ENCODE results near the gene RNF112. TPM values are rescaled to one million over a fixed set of nuclear protein-coding genes. Genes with fewer than 3 reads are reported as not detected.

The RNF112 gene
- total and polyA plus RNA-seq, 5 experiments from 2014 or later: 0.22 to 2.2 (median 1.3) TPM; not detected in 2

DNA sequence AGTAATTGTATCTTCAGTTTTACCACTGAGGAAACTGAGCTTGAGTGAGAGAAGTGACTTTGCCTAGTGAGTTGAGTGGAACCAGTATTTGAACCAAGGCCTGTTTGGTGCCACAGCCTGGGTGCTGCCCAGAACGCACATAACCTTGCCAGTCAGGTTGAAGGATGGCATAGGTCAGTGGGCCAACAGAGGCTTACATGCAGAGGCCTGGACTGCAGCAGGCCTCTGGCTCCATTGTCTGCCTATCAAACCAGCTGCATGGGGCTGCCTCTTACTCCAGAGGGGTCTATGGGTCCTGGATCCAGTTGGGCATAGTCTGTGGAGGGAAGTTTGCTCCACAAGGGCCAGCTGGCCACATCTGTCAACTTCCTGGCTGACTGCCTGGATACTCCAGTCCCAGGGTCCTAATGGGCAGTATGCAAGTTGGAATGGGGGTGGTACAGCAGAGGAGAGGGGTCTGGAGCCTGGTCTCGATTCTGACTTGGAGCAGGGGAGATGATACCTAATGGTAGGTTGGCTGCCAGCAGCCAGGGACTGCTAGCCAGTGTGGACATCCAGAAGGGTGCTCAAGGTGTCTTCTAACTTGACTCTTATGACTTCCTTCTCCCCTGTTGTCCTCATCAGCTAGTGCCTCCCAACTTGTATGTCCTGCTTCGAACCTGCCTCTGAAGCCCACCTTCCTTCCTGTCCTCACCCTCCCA, 11.1 kb upstream of the RNF112 start:
- H3K36me3 Mint-ChIP-seq: peaks cover 0 to 2% (median 0%) of the 10 kb centered on the region in 3 donors
- H3K9me3 Mint-ChIP-seq: peaks cover 0 to 2% (median 0%) of the 10 kb centered on the region in 9 donors
- POLR2A ChIA-PET: no interaction called here
- peaks cover 3 to 21% (median 5%) of the 10 kb centered on the region in 5 donors for H3K27me3 Mint-ChIP-seq
- no peak for ATAC-seq
- no peak overlapping the region for H3K27ac Mint-ChIP-seq
- H3K4me1 Mint-ChIP-seq: peaks cover 0 to 5% (median 0%) of the 10 kb centered on the region in 4 donors
- H3K4me3 Mint-ChIP-seq: no peak overlapping the region
- no peak for DNase-seq

DNA sequence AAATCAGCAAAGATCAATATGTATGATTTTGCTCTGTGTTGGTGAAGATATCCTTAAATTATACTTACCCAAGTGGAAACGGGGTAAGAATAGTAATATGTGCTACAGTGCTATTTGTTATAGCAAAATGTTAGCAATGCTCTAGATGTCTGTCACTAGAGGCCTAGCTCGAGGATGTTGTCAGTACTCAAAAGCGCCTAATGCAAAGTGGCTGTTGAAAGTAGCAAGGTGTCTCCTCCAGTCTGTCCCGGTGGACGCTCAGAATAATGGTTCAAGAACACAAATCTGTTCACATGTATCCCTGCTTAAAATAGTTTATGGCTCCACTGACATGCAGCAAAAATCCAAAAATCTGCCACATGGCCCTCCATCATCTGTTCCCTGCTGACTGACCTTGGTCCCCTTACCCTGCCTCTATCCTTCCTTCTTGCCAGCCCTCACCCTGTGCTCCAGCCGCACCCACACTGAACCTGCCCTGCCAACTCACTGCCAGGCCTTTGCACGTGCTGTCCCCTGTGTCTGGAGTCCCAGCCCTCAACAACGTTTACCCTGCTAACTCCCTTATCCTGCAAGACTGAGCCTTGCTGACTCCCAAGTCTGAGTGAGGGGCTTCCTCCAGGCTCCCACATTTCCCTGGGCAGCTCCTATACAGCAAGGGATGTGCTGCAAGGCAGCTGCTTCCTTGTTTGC, 9.6 kb upstream of the RNF112 start:
- Mint-ChIP-seq H3K9me3 (peaks cover 0 to 2% (median 0%) of the 10 kb centered on the region in 9 donors), H3K27ac (no peak overlapping the region), H3K27me3 (peaks cover 3 to 21% (median 4%) of the 10 kb centered on the region in 5 donors), H3K4me1 (peaks cover 0 to 5% (median 0%) of the 10 kb centered on the region in 4 donors), H3K36me3 (peaks cover 0 to 2% (median 0%) of the 10 kb centered on the region in 3 donors), H3K4me3 (no peak overlapping the region)
- DNase-seq: no peak
- POLR2A ChIA-PET: no interaction called here
- ATAC-seq: no peak

DNA sequence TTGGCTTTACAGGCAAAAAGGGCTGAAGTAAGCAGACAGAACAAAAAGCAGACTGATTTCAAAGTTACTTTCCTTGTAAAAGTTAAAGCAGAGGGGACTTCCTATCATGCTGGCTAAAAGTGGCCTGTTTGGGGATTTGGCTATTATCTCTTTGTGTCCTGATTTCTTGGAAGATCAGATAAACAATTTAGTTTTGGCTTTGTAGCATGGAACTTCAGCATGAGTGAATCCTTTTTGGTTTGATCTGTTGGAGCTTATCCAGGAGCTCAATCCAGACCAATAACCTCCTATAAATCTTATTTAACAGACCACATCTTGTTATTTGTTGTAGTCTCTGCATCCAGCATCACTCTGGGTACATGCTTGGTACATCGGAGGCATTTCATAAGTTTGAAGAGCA, 8.9 kb upstream of the RNF112 start:
- no peak overlapping the region for H3K27ac Mint-ChIP-seq
- ATAC-seq (no peak), DNase-seq (no peak)
- H3K36me3 Mint-ChIP-seq: no peaks in the 10 kb centered on the region
- H3K4me3 Mint-ChIP-seq: no peak overlapping the region
- peaks cover 0 to 5% (median 0%) of the 10 kb centered on the region in 4 donors for H3K4me1 Mint-ChIP-seq
- peaks cover 2 to 21% (median 4%) of the 10 kb centered on the region in 5 donors for H3K27me3 Mint-ChIP-seq
- H3K9me3 Mint-ChIP-seq: peaks cover 0 to 2% (median 0%) of the 10 kb centered on the region in 9 donors
- POLR2A ChIA-PET: no interaction called here

DNA sequence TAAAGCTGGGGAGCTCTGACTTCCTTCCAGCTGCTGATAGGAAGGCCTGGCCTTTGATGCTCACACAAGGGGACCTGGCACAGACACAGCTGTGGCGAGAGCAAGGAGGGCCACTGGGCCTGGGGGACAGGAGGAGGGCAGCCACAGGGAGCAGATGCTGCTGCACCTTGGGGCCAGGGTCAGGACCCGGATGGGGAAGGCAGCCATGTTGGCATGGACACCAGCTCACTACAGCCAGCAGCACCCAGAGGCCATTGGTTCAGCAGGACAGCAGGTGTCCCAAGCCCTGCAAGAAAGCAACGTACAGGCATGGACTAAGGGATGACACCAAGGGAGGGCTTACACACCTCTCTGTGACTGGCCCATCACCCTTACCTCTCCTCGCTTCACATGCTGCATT, 8.0 kb upstream of the RNF112 start:
- Mint-ChIP-seq H3K36me3 (no peaks in the 10 kb centered on the region), H3K27me3 (peaks cover 2 to 21% (median 4%) of the 10 kb centered on the region in 5 donors), H3K9me3 (peaks cover 0 to 2% (median 0%) of the 10 kb centered on the region in 9 donors), H3K27ac (peak overlapping the region in 1 of 10 donors; percentile 66), H3K4me1 (peaks cover 0 to 5% (median 0%) of the 10 kb centered on the region in 4 donors), H3K4me3 (no peak overlapping the region)
- ATAC-seq (no peak), DNase-seq (no peak)
- POLR2A ChIA-PET: no interaction called here

DNA sequence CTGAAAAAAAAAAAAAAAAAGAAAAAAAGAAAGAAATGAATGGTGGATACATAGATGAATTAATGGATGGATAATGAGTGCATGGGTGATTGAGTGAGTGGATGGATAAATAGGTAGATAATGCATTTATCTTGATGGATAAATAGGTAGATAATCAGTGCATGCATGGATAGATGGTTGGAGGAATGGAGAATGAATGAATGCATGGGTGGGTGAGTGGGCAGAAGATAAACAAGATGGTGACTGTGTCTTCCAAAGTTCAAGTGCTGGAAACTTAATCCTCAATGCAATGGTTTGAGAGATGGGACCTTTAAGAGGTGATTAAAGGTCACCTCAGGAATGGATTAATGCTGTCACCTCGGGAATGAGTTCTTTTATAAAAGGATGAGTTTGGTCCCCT, 6.8 kb upstream of the RNF112 start:
- ATAC-seq: no peak
- POLR2A ChIA-PET: no interaction called here
- Mint-ChIP-seq H3K4me1 (no peaks in the 10 kb centered on the region), H3K9me3 (peaks cover 0 to 2% (median 0%) of the 10 kb centered on the region in 9 donors), H3K27me3 (peaks cover 0 to 12% (median 4%) of the 10 kb centered on the region in 5 donors), H3K27ac (no peak overlapping the region), H3K36me3 (no peaks in the 10 kb centered on the region), H3K4me3 (no peak overlapping the region)
- DNase-seq: no peak

DNA sequence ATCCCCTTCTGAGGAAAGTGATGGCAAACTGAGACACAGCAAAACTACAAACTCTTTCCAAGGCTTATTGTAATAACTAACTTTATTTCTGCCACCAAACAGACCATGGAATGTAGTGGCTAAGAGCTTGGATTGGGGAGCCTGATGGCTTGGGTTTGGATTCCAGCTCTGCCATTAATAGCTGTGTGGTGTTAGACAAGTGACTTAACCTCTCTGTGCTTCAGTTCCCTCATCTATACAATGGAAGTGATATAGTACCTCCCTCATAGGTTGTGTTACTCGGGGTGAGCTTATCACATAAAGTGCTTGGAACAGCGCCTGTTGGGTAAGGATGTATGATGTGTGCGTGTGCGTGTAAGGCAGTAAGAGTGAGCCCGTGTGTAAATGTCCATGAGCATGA, 5.9 kb upstream of the RNF112 start:
- Mint-ChIP-seq H3K36me3 (no peaks in the 10 kb centered on the region), H3K27ac (no peak overlapping the region), H3K4me3 (no peak overlapping the region), H3K27me3 (peaks cover 0 to 12% (median 4%) of the 10 kb centered on the region in 5 donors), H3K9me3 (peaks cover 0 to 2% (median 0%) of the 10 kb centered on the region in 9 donors), H3K4me1 (no peaks in the 10 kb centered on the region)
- no peak for ATAC-seq
- POLR2A ChIA-PET: no interaction called here
- DNase-seq: no peak

DNA sequence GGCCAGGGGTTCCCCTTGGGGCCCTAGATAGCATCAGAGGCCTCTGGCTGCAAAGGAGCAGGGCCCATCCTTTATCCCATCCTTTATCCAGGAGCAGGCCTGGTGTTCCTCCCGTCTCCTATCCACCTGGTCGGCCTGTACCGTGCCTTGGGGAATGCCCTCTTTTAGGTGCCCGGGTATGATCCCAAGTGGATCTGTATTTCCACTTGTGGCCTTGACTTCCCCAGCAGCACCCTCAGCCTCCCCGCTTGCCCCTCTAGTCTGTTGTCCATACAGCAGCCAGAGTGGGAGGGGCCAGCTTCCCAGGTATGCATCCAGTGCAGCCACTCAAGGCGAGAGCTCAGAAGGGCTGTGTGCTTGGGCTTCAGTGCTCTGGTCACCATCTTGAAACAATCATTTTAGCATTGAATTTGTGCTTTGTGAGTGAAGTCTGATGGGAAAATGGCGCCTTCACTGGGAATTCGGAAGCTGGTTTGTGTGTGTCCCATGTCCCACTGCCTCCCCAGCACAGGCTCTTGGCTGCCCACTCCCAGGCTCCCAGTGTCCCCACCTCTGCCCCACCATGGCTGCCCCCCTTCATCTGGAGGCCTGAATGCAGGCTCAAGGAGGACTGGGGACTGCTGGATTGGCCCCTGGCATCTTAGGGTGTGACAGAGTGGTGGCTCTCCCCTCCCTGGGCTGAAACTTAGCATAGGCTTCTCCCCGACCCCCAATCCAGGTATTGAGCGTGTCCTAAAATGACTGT, 3.3 kb upstream of the RNF112 start:
- no peak overlapping the region for H3K4me3 Mint-ChIP-seq
- H3K4me1 Mint-ChIP-seq: peaks cover 0 to 1% (median 0%) of the 10 kb centered on the region in 4 donors
- H3K27ac Mint-ChIP-seq: no peak overlapping the region
- H3K36me3 Mint-ChIP-seq: no peaks in the 10 kb centered on the region
- POLR2A ChIA-PET: interaction anchor here (0.6 kb wide), 1 partner anchor 25 kb away, joined by 3 read pairs; no protein-coding TSS in a partner anchor
- ATAC-seq (no peak), DNase-seq (no peak)
- H3K27me3 Mint-ChIP-seq: peaks cover 0 to 7% (median 3%) of the 10 kb centered on the region in 5 donors
- peaks cover 0 to 2% (median 0%) of the 10 kb centered on the region in 9 donors for H3K9me3 Mint-ChIP-seq

DNA sequence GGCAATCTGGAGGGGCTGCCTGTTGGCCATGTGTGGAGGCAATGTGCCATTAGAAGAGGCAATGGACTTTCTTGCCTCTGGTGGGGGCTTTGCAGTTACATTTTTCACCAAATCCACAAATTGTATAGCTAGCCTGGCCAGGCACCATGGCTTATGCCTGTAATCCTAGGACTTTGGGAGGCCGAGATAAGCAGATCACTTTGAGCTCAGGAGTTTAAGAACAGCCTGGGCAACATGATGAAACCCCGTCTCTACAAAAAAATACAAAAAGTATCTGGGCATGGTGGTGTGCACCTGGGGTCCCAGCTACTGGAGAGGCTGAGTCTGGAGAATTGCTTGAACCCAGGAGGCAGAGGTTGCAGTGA, 2.7 kb upstream of the RNF112 start:
- POLR2A ChIA-PET: no interaction called here

DNA sequence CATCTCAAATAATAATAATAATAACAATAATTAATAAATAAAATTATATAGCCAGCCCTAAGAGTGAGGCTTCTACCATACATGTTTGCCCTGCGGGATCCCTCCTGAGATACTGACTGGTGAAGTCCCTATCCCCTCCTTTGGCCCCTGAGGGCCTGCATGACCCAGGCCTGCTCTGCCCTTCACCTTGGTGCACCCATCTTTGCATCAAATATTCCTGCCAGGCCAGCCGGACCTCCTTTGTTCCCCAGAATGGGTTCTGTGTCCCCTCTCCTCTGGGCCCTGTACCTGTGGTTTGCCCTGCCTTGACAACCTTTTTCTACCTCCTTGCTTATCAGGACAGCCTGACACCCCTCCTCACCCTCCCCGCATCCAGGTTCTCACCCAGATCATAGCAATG, 2.0 kb upstream of the RNF112 start:
- Mint-ChIP-seq H3K27ac (peak overlapping the region in 1 of 10 donors; percentile 11), H3K36me3 (no peaks in the 10 kb centered on the region), H3K4me3 (no peak overlapping the region), H3K27me3 (peaks cover 0 to 17% (median 0%) of the 10 kb centered on the region in 5 donors), H3K4me1 (peaks cover 0 to 1% (median 0%) of the 10 kb centered on the region in 4 donors), H3K9me3 (no peaks in the 10 kb centered on the region)
- POLR2A ChIA-PET: no interaction called here
- ATAC-seq (no peak), DNase-seq (no peak)

More for the DNA sequence above, 2.7 kb upstream of the RNF112 start:
- no peak overlapping the region for H3K4me3 Mint-ChIP-seq
- H3K4me1 Mint-ChIP-seq: peaks cover 0 to 1% (median 0%) of the 10 kb centered on the region in 4 donors
- peaks cover 0 to 13% (median 3%) of the 10 kb centered on the region in 5 donors for H3K27me3 Mint-ChIP-seq
- no peaks in the 10 kb centered on the region for H3K36me3 Mint-ChIP-seq
- no peak for DNase-seq
- H3K9me3 Mint-ChIP-seq: peaks cover 0 to 2% (median 0%) of the 10 kb centered on the region in 9 donors
- no peak for ATAC-seq
- H3K27ac Mint-ChIP-seq: no peak overlapping the region

DNA sequence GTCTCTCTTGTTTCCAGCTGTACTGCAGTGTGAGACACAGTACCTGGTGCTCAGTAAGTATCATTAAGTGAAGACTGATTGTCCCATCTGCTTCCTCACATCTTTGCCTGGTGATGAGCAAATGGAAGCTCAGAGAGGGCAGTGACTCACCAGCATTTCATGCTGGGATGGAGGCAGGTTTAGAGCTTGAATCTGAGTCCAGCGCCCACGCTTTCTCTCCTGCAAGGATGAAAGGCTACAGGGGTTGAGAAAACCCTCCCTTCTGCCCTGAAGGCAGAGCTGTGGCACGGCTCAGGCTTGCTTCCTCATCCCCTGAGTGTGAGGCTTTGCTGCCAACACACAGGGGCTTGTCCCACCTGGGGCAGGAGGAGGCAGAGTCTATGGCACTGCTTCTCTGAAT, 1.5 kb upstream of the RNF112 start:
- ATAC-seq (no peak), DNase-seq (no peak)
- H3K27me3 Mint-ChIP-seq: peaks cover 0 to 18% (median 0%) of the 10 kb centered on the region in 5 donors
- no peaks in the 10 kb centered on the region for H3K9me3 Mint-ChIP-seq
- H3K4me1 Mint-ChIP-seq: peaks cover 0 to 1% (median 0%) of the 10 kb centered on the region in 4 donors
- H3K4me3 Mint-ChIP-seq: peak overlapping the region in 1 of 10 donors; percentile 13
- no peaks in the 10 kb centered on the region for H3K36me3 Mint-ChIP-seq
- POLR2A ChIA-PET: no interaction called here
- no peak overlapping the region for H3K27ac Mint-ChIP-seq

DNA sequence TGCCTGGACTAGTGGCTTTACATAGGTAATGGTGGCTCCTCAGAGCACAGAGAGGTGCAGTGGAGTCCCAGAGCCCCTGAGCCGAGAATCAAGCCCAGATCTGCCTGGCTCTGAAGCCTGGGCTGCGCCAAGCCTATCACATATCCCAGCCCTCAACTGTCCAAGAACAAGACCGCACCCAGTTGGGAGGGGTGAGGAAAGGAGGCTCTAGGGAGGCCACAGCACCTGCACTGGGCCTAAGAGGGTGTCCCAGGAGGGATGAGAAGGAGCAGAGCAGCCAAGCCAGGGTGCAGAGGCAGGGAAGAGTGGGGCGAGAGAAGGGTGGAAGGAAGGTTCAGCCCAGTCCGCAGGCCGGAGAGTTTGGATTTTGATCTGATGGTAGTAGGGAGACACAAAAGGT, 941 bp upstream of the RNF112 start:
- Mint-ChIP-seq H3K4me1 (peaks cover 0 to 1% (median 0%) of the 10 kb centered on the region in 4 donors), H3K4me3 (no peak overlapping the region), H3K27me3 (peaks cover 0 to 24% (median 0%) of the 10 kb centered on the region in 5 donors), H3K9me3 (no peaks in the 10 kb centered on the region), H3K36me3 (no peaks in the 10 kb centered on the region), H3K27ac (peak overlapping the region in 1 of 10 donors; percentile 56)
- no peak for DNase-seq
- no peak for ATAC-seq
- POLR2A ChIA-PET: no interaction called here

DNA sequence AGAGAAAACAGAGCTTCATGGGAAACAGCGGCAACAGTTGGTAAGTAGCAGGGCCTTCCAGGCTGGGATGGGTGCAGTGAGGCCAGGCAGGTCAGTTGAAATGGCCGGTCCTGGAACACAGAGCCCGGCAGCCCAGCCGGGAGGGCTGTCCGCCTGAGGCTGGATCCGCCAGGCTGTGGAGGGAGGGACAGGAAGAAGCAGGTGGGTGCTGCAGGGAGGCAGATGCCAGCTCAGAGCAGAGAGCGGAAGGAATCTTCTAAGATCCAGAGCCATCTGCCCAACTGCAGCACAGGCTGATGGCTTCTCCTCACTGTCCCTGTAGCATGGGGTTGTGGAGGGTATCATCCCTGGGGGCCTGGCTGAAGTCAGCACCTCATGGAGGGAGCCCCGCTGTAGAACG, 599 bp downstream of the RNF112 start:
- Mint-ChIP-seq H3K27ac (no peak overlapping the region), H3K36me3 (no peaks in the 10 kb centered on the region), H3K9me3 (no peaks in the 10 kb centered on the region), H3K4me1 (peaks cover 0 to 3% (median 0%) of the 10 kb centered on the region in 4 donors), H3K27me3 (peaks cover 0 to 27% (median 0%) of the 10 kb centered on the region in 5 donors), H3K4me3 (no peak overlapping the region)
- DNase-seq: no peak
- no peak for ATAC-seq
- POLR2A ChIA-PET: no interaction called here

DNA sequence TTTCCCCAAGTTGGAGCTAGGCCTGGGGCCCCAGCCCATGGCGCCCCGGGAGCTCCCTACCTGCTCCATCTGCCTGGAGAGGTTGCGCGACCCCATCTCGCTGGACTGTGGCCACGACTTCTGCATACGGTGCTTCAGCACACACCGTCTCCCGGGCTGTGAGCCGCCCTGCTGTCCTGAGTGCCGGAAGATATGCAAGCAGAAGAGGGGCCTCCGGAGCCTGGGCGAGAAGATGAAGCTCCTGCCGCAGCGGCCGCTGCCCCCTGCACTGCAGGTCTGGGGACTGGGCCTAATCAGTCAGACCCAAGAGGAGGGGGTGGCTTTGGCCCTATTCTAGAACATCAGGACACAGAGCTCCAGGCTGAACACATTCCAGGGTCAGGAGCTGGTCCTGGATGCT, 1.5 kb downstream of the RNF112 start:
- Mint-ChIP-seq H3K27me3 (peaks cover 0 to 27% (median 0%) of the 10 kb centered on the region in 5 donors), H3K9me3 (no peaks in the 10 kb centered on the region), H3K36me3 (no peaks in the 10 kb centered on the region), H3K4me3 (no peak overlapping the region), H3K4me1 (peaks cover 0 to 3% (median 0%) of the 10 kb centered on the region in 4 donors), H3K27ac (peak overlapping the region in 1 of 10 donors; percentile 77)
- no peak for ATAC-seq
- no peak for DNase-seq
- POLR2A ChIA-PET: no interaction called here

All from naive thymus-derived CD8-positive, alpha-beta T cell (primary cell).